H1 (cell line): ENCODE data around the gene ERC1. TPM values are rescaled to one million over a fixed set of nuclear protein-coding genes. Genes with fewer than 3 reads are reported as not detected.

Source experiments
- CTCF ChIA-PET: fragments of 300-600 bp; sonication (Branson Sonifier 250); formaldehyde crosslinking; loops from one replicate; lab custom pipeline; 2021; ENCODE audit not compliant: partially characterized antibody; lab: Charles Lee
- POLR2A ChIA-PET: fragments of 300-600 bp; sonication (Branson Sonifier 250); formaldehyde crosslinking; loops from one replicate; lab custom pipeline; 2021; ENCODE audit warnings: inconsistent platforms; ENCODE audit not compliant: partially characterized antibody; lab: Charles Lee
- DNase-seq, 2 experiments: peaks; one replicate each; pipeline versions ENCODE4 v3.0.0 to v3.0.0-alpha.2; 2010 to 2022; ENCODE audit warnings: low spot score in 2 of 2, low read depth in 1 of 2, mixed read lengths in 1 of 2
- FAIRE-seq: peaks from 2 replicates; lab custom pipeline; 2011; peaks lifted over from hg19 to GRCh38; lab: Jason Lieb, UNC
- H2AFZ ChIP-seq: 2 replicates; pipeline ENCODE4 v1.8.1; 2012; ENCODE audit warnings: low read length, inconsistent platforms
- H2AK5ac ChIP-seq: 2 replicates; pipeline ENCODE4 v1.6.1; 2013; ENCODE audit warnings: low read depth, low read length
- H2BK120ac ChIP-seq: replicated peaks from 2 replicates; pipeline ENCODE3; 2013; ENCODE audit warnings: low read depth, low read length, inconsistent platforms
- H2BK12ac ChIP-seq: 2 replicates; pipeline ENCODE4 v1.6.1; 2013; ENCODE audit warnings: low read depth, low read length
- H2BK15ac ChIP-seq: 2 replicates; pipeline ENCODE4 v1.6.1; 2013; ENCODE audit warnings: low read length
- H2BK20ac ChIP-seq: 2 replicates; pipeline ENCODE4 v1.6.1; 2013; ENCODE audit warnings: low read length
- H2BK5ac ChIP-seq: 2 replicates; pipeline ENCODE4 v1.6.1; 2013; ENCODE audit warnings: low read depth, low read length
- H3K14ac ChIP-seq: 2 replicates; pipeline ENCODE4 v1.6.1; 2013; ENCODE audit warnings: inconsistent platforms; ENCODE audit not compliant: insufficient read length
- H3K18ac ChIP-seq: 2 replicates; pipeline ENCODE4 v1.6.1; 2013; ENCODE audit warnings: low read length; ENCODE audit errors: extremely low read depth
- H3K23ac ChIP-seq: 2 replicates; pipeline ENCODE4 v1.6.1; 2013; ENCODE audit warnings: inconsistent platforms; ENCODE audit not compliant: insufficient read length
- H3K23me2 ChIP-seq: 2 replicates; pipeline ENCODE4 v1.6.1; 2013; ENCODE audit warnings: low read depth, low read length
- H3K27ac ChIP-seq: 2 replicates; pipeline ENCODE4 v1.6.1; 2011; ENCODE audit warnings: low read depth, low read length, inconsistent platforms
- H3K27me3 ChIP-seq, 4 experiments: replicated peaks in 1 of 4; 1 replicate in 1 of 4; 2 replicates in 3 of 4; pipeline versions ENCODE4 v1.6.1 to v1.8.1; 2011 to 2013; ENCODE audit warnings: low read length in 3 of 4, mild to moderate bottlenecking in 3 of 4, inconsistent platforms in 2 of 4, mixed read lengths in 2 of 4, moderate library complexity in 1 of 4; ENCODE audit not compliant: control insufficient read depth in 3 of 4, insufficient read depth in 3 of 4; ENCODE audit errors: extremely low read depth in 1 of 4
- H3K36me3 ChIP-seq, 4 experiments: 2 replicates each; pipeline versions ENCODE4 v1.6.1 to v1.8.1; 2011 to 2013; ENCODE audit warnings: mild to moderate bottlenecking in 4 of 4, low read length in 3 of 4, moderate library complexity in 2 of 4, control low read depth in 1 of 4, inconsistent platforms in 1 of 4; ENCODE audit not compliant: insufficient read depth in 4 of 4, control insufficient read depth in 2 of 4
- H3K4ac ChIP-seq: replicated peaks from 2 replicates; pipeline ENCODE3; 2013; ENCODE audit warnings: low read length, low read depth, mixed read lengths, inconsistent platforms; ENCODE audit not compliant: insufficient read length
- H3K4me1 ChIP-seq, 4 experiments: replicated peaks in 1 of 4; 1 replicate in 1 of 4; 2 replicates in 3 of 4; pipeline versions ENCODE4 v1.6.1 to v1.8.1; 2011 to 2013; ENCODE audit warnings: low read length in 3 of 4, inconsistent platforms in 2 of 4, mixed read lengths in 1 of 4; ENCODE audit not compliant: insufficient read depth in 4 of 4, control insufficient read depth in 3 of 4
- H3K4me2 ChIP-seq, 2 experiments: 2 replicates each; pipeline versions ENCODE4 v1.6.1 to v1.8.1; 2011 to 2013; ENCODE audit warnings: low read depth in 2 of 2, low read length in 2 of 2, control low read depth in 1 of 2, inconsistent platforms in 1 of 2, mild to moderate bottlenecking in 1 of 2; ENCODE audit not compliant: insufficient read depth in 1 of 2
- H3K4me3 ChIP-seq, 4 experiments: fragments of 200-600, 300-600 bp in 1 of 4; sonication (generic), shearing (Covaris generic), sonication (Bioruptor Twin) in 1 of 4; 2 replicates each; pipeline versions ENCODE4 v1.5.1 to v1.8.1; 2011 to 2016; ENCODE audit warnings: low read length in 4 of 4, low read depth in 3 of 4, control low read depth in 2 of 4, inconsistent platforms in 2 of 4, mild to moderate bottlenecking in 2 of 4, mixed read lengths in 1 of 4, moderate library complexity in 1 of 4; ENCODE audit not compliant: insufficient read depth in 2 of 4; ENCODE audit errors: extremely low read depth in 1 of 4
- H3K56ac ChIP-seq: replicated peaks from 2 replicates; pipeline ENCODE3; 2013; ENCODE audit warnings: low read depth, mild to moderate bottlenecking, mixed read lengths, low read length, inconsistent platforms; ENCODE audit not compliant: insufficient read length
- H3K79me1 ChIP-seq: 2 replicates; pipeline ENCODE4 v1.6.1; 2013; ENCODE audit warnings: low read depth, low read length, control low read depth
- H3K79me2 ChIP-seq, 2 experiments: 2 replicates each; pipeline versions ENCODE4 v1.6.1 to v1.8.1; 2012 to 2013; ENCODE audit warnings: low read length in 2 of 2, mild to moderate bottlenecking in 2 of 2, inconsistent platforms in 1 of 2; ENCODE audit not compliant: insufficient read depth in 2 of 2, control insufficient read depth in 1 of 2
- H3K9ac ChIP-seq, 4 experiments: replicated peaks in 1 of 4; 1 replicate in 1 of 4; 2 replicates in 3 of 4; pipeline versions ENCODE4 v1.6.1 to v1.8.1; 2011 to 2013; ENCODE audit warnings: low read depth in 3 of 4, low read length in 3 of 4, control low read depth in 2 of 4, mild to moderate bottlenecking in 2 of 4, moderate library complexity in 2 of 4, inconsistent platforms in 1 of 4; ENCODE audit errors: extremely low read depth in 1 of 4
- H3K9me3 ChIP-seq, 2 experiments: 2 replicates each; pipeline versions ENCODE4 v1.6.1 to v1.8.1; 2012 to 2013; ENCODE audit warnings: mild to moderate bottlenecking in 2 of 2, moderate library complexity in 2 of 2, control low read depth in 1 of 2, inconsistent platforms in 1 of 2, low read depth in 1 of 2, low read length in 1 of 2, mixed read lengths in 1 of 2; ENCODE audit not compliant: insufficient read depth in 2 of 2
- H4K20me1 ChIP-seq, 2 experiments: replicated peaks in 1 of 2; 2 replicates each; pipeline versions ENCODE3 to v1.8.1; 2011 to 2013; ENCODE audit warnings: inconsistent platforms in 2 of 2, low read length in 2 of 2, mild to moderate bottlenecking in 1 of 2; ENCODE audit not compliant: insufficient read depth in 2 of 2, control insufficient read depth in 1 of 2
- H4K5ac ChIP-seq: 2 replicates; pipeline ENCODE4 v1.6.1; 2013; ENCODE audit warnings: low read length, low read depth, mixed read lengths, inconsistent platforms; ENCODE audit not compliant: insufficient read length
- H4K8ac ChIP-seq: 2 replicates; pipeline ENCODE4 v1.8.0; 2013; ENCODE audit warnings: mild to moderate bottlenecking, moderate library complexity, low read length, inconsistent platforms; ENCODE audit not compliant: insufficient read depth; ENCODE audit errors: extremely low read depth
- H4K91ac ChIP-seq: replicated peaks from 2 replicates; pipeline ENCODE3; 2013; ENCODE audit warnings: low read length, mixed read lengths, inconsistent platforms; ENCODE audit not compliant: insufficient read length
- CHD2 ChIP-seq: IDR thresholded peaks from 2 replicates; pipeline ENCODE4 v1.6.1; 2012; ENCODE audit warnings: low read length, improper control_type of control experiment
- EP300 ChIP-seq, 2 experiments: IDR thresholded peaks; 1 replicate in 1 of 2; 2 replicates in 1 of 2; pipeline ENCODE4 v1.6.1; 2011 to 2012; ENCODE audit warnings: low read depth in 2 of 2, low read length in 2 of 2, mild to moderate bottlenecking in 2 of 2, borderline replicate concordance in 1 of 2, inconsistent platforms in 1 of 2, moderate library complexity in 1 of 2
- HDAC6 ChIP-seq: IDR thresholded peaks from one replicate; pipeline ENCODE4 v1.7.1; 2012; ENCODE audit warnings: low read depth, mild to moderate bottlenecking, inconsistent platforms, low read length, moderate library complexity
- POU5F1 ChIP-seq: IDR thresholded peaks from 2 replicates; pipeline ENCODE4 v1.6.1; 2011; ENCODE audit warnings: low read depth, mild to moderate bottlenecking, low read length, moderate library complexity
- SIRT6 ChIP-seq: IDR thresholded peaks from one replicate; pipeline ENCODE4 v1.7.1; 2012; ENCODE audit warnings: low read length, inconsistent platforms
- WGBS, 2 experiments: shearing (Covaris generic) in 1 of 2; methylation state at CpG; one replicate each; pipeline versions ENCODE4 v1.1.6 to v1.1.7; 2013 to 2015; ENCODE audit warnings: low lambda C conversion rate in 2 of 2, mixed read lengths in 2 of 2, inconsistent platforms in 1 of 2, low coverage in 1 of 2, missing lambda C conversion rate in 1 of 2; ENCODE audit not compliant: insufficient replicate concordance in 2 of 2, insufficient coverage in 1 of 2, insufficient read length in 1 of 2; ENCODE audit errors: extremely low coverage in 1 of 2, missing lambda C conversion rate in 1 of 2; 5-methylcytosine and 5-hydroxymethylcytosine counted together
- polyA plus RNA-seq, 7 experiments: library from polyadenylated mRNA; depleted of rRNA in 3 of 7; stranded (reverse) in 5 of 7; unstranded in 2 of 7; fragments of >200 nt in 5 of 7; fragments of 200-250 nt in 2 of 7; gene quantifications; 1 replicate in 5 of 7; 2 replicates in 1 of 7; 4 replicates in 1 of 7; pipeline versions ENCODE4 v1.2.1 to v1.2.3, GENCODE V29; 2011 to 2013; ENCODE audit warnings: missing spikeins in 2 of 7, mixed read lengths in 2 of 7
- total RNA-seq: library from RNA; stranded (reverse); fragmentation: NEBNext Ultra II Directional; extraction: Animal tissue kit (Norgen Biotek cat#: 25700); gene quantifications from 2 replicates; pipeline ENCODE4 v1.2.1, GENCODE V29; 2021
- TF ChIP-seq, protein P1 (sequence below): IDR thresholded peaks from 2 replicates; pipeline ENCODE4 v1.6.1; 2012; ENCODE audit warnings: low read length, inconsistent platforms
- TF ChIP-seq, protein P2 (sequence below), 3 experiments: IDR thresholded peaks; 1 replicate in 2 of 3; 2 replicates in 1 of 3; pipeline versions ENCODE4 v1.5.1 to v1.6.1; 2011; ENCODE audit warnings: low read length in 3 of 3, mild to moderate bottlenecking in 3 of 3, inconsistent platforms in 2 of 3, low read depth in 1 of 3, moderate library complexity in 1 of 3; ENCODE audit not compliant: insufficient read depth in 1 of 3; ENCODE audit errors: control extremely low read depth in 1 of 3

The ERC1 gene
- total and polyA plus RNA-seq, 2 of the 8 experiments (the other 6 are each of a cell fraction or from before 2014, with no cell fraction given): 7.8 to 45.7 TPM

DNA sequence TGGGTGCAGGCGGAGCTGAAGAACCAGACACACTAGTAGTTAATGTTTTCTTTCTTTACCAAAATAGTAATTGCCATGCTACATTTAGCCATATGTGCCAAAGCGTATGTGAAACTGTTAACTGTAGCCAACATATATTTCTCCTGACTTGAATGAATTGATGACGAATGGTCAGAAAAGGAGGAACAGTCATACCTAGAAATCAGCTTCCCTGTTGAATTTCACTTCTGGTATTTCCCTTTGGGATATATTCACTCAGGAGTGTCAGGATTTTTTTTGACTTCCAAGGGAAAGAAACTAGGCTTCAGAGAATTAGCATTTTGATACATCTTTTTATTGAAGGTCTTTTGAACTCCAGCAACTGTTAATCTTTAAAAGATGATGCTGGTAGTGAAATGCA lies 87.0 kb downstream of the ERC1 start:
- no peaks in the 10 kb centered on the region for H3K9me3 ChIP-seq
- no peak overlapping the region for H3K23ac ChIP-seq
- no peaks in the 10 kb centered on the region for H3K23me2 ChIP-seq
- no peak overlapping the region for H3K18ac ChIP-seq
- H3K36me3 ChIP-seq: no peaks in the 10 kb centered on the region
- no peak overlapping the region for H3K27ac ChIP-seq
- CTCF ChIA-PET: interaction anchor here (0.7 to 1.6 kb wide), 5 partner anchors 10 to 256 kb away, joined by 3 to 8 read pairs (median 4); no protein-coding TSS in a partner anchor
- H2AFZ ChIP-seq: no peak overlapping the region
- POLR2A ChIA-PET: interaction anchor here (1.1 kb wide), 1 partner anchor 11 kb away, joined by 5 read pairs; no protein-coding TSS in a partner anchor
- DNase-seq: no peak
- H4K20me1 ChIP-seq: peaks cover 0 to 1% of the 10 kb centered on the region in 2 experiments
- no peak overlapping the region for H2BK120ac ChIP-seq
- TF ChIP-seq POU5F1 (no peak), HDAC6 (no peak), SIRT6 (no peak), EP300 (IDR thresholded peaks at IDR 0.05; ENCODE audit: borderline replicate concordance in 1 of 2, low read depth in 2 of 2, low read length in 2 of 2) (no peak), CHD2 (no peak)
- TF ChIP-seq, protein P1, sequence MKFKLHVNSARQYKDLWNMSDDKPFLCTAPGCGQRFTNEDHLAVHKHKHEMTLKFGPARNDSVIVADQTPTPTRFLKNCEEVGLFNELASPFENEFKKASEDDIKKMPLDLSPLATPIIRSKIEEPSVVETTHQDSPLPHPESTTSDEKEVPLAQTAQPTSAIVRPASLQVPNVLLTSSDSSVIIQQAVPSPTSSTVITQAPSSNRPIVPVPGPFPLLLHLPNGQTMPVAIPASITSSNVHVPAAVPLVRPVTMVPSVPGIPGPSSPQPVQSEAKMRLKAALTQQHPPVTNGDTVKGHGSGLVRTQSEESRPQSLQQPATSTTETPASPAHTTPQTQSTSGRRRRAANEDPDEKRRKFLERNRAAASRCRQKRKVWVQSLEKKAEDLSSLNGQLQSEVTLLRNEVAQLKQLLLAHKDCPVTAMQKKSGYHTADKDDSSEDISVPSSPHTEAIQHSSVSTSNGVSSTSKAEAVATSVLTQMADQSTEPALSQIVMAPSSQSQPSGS: no peak
- TF ChIP-seq, protein P2, sequence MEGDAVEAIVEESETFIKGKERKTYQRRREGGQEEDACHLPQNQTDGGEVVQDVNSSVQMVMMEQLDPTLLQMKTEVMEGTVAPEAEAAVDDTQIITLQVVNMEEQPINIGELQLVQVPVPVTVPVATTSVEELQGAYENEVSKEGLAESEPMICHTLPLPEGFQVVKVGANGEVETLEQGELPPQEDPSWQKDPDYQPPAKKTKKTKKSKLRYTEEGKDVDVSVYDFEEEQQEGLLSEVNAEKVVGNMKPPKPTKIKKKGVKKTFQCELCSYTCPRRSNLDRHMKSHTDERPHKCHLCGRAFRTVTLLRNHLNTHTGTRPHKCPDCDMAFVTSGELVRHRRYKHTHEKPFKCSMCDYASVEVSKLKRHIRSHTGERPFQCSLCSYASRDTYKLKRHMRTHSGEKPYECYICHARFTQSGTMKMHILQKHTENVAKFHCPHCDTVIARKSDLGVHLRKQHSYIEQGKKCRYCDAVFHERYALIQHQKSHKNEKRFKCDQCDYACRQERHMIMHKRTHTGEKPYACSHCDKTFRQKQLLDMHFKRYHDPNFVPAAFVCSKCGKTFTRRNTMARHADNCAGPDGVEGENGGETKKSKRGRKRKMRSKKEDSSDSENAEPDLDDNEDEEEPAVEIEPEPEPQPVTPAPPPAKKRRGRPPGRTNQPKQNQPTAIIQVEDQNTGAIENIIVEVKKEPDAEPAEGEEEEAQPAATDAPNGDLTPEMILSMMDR (IDR thresholded peaks at IDR 0.05; ENCODE audit: control extremely low read depth in 1 of 3, insufficient read depth in 1 of 3, low read depth in 1 of 3, low read length in 3 of 3): no peak
- WGBS, 2 experiments: 85% methylated on average over 3 of the region's 3 CpGs; no CpG with 5 or more reads in 1 of the 2 experiments
- no peak overlapping the region for H4K91ac ChIP-seq
- H3K4me3 ChIP-seq: no peak overlapping the region
- H3K79me1 ChIP-seq: no peaks in the 10 kb centered on the region
- H4K5ac ChIP-seq: no peak overlapping the region
- no peak overlapping the region for H2BK12ac ChIP-seq
- no peak for FAIRE-seq
- H2BK20ac ChIP-seq: no peak overlapping the region
- H2BK5ac ChIP-seq: no peak overlapping the region
- H3K4me2 ChIP-seq: no peak overlapping the region
- no peak overlapping the region for H3K14ac ChIP-seq
- H3K27me3 ChIP-seq: no peaks in the 10 kb centered on the region
- no peak overlapping the region for H3K4ac ChIP-seq
- H2BK15ac ChIP-seq: no peak overlapping the region
- H3K56ac ChIP-seq: no peak overlapping the region
- H3K79me2 ChIP-seq: peaks cover 0 to 4% of the 10 kb centered on the region in 2 experiments; a peak in 1 of 4 replicates
- H3K9ac ChIP-seq: no peak overlapping the region
- peaks cover 0 to 4% (median 0%) of the 10 kb centered on the region in 4 experiments; a peak in 1 of 7 replicates for H3K4me1 ChIP-seq
- no peak overlapping the region for H2AK5ac ChIP-seq
- no peak overlapping the region for H4K8ac ChIP-seq
